NCI-H2227 treated with DMSO at 0.1 percent for 48 hours (cell line): ENCODE measurements around the gene ZNHIT1.
"Not testable (repeated sequence)": the region's sequence is repeated elsewhere in the genome, so short reads cannot be mapped to it uniquely, and the experiment has no call there.

Experiments used
- DNase-seq: peaks from one replicate; lab custom pipeline; 2025; lab: John Stamatoyannopoulos, UW

The ZNHIT1 gene

GRCh38 chr7:101241443-101242349 is 23.7 kb downstream of the ZNHIT1 start:
- DNase-seq, result no peak

- no peak for DNase-seq
Measured at GRCh38 chr7:101243646-101244374, 25.8 kb downstream of the ZNHIT1 start.

- DNase-seq, result peak; percentile 96
Measured at GRCh38 chr7:101244375-101245146, 26.6 kb downstream of the ZNHIT1 start, which contains the start of gene FIS1. TSS of gene FIS1 (minus strand) at chr7:101245081. CDS start at chr7:101245004, 77 bp downstream.

GRCh38 chr7:101245147-101245668 is 27.2 kb downstream of the ZNHIT1 start:
- DNase-seq, result no peak

- no peak for DNase-seq
Measured at GRCh38 chr7:101248276-101248675, 30.3 kb downstream of the ZNHIT1 start.

GRCh38 chr7:101250324-101250723 is 32.4 kb downstream of the ZNHIT1 start:
- DNase-seq, result no peak

GRCh38 chr7:101251871-101252659 is 34.1 kb downstream of the ZNHIT1 start:
- DNase-seq, result peak; percentile 96

GRCh38 chr7:101253199-101253598 is 35.2 kb downstream of the ZNHIT1 start:
- DNase-seq, result not testable (repeated sequence)

- DNase-seq, result no peak
Measured at GRCh38 chr7:101255796-101256195, 37.8 kb downstream of the ZNHIT1 start.

- DNase-seq, result no peak
Measured at GRCh38 chr7:101258243-101258731, 40.3 kb downstream of the ZNHIT1 start.

GRCh38 chr7:101264102-101264706 is 46.2 kb downstream of the ZNHIT1 start:
- not testable (repeated sequence) for DNase-seq

GRCh38 chr7:101265622-101266516 is 47.9 kb downstream of the ZNHIT1 start:
- no peak for DNase-seq

GRCh38 chr7:101269664-101270063 is 51.7 kb downstream of the ZNHIT1 start:
- no peak for DNase-seq

GRCh38 chr7:101271021-101271420 is 53.1 kb downstream of the ZNHIT1 start:
- DNase-seq, result no peak

- no peak for DNase-seq
Measured at GRCh38 chr7:101273206-101273605, 55.2 kb downstream of the ZNHIT1 start.
